GM10266 (cell line): ENCODE data around the gene TKTL1.

Experiments used
- DNase-seq: peaks from one replicate; pipeline ENCODE4 v3.0.0; 2012; ENCODE audit errors: extremely low spot score
- TF ChIP-seq, protein P1 (sequence below): IDR thresholded peaks from 2 replicates; pipeline ENCODE4 v1.5.1; 2012; ENCODE audit warnings: mild to moderate bottlenecking, low read depth; ENCODE audit not compliant: control insufficient read depth, insufficient read depth; ENCODE audit errors: missing control alignments

Gene TKTL1

DNA sequence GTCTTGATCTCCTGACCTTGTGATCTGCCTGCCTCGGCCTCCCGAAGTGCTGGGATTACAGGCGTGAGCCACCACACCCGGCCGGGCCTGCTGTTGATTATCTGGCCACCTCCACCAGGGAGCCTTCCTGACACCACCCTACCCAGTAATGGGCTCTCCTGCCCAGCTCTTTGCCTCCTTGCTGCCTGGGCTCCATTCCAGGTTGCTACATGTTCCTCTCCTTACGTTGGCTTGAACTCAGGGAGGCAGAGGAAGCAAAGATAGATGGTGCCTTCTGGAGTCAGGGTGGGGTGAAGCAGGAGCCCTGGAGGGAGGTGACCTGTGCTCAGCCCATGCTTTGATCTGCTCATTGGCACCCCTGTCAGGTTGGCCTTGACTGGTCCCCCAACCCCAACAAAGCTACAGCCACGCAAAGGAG lies 52.5 kb downstream of the TKTL1 start:
- TF ChIP-seq, protein P1, sequence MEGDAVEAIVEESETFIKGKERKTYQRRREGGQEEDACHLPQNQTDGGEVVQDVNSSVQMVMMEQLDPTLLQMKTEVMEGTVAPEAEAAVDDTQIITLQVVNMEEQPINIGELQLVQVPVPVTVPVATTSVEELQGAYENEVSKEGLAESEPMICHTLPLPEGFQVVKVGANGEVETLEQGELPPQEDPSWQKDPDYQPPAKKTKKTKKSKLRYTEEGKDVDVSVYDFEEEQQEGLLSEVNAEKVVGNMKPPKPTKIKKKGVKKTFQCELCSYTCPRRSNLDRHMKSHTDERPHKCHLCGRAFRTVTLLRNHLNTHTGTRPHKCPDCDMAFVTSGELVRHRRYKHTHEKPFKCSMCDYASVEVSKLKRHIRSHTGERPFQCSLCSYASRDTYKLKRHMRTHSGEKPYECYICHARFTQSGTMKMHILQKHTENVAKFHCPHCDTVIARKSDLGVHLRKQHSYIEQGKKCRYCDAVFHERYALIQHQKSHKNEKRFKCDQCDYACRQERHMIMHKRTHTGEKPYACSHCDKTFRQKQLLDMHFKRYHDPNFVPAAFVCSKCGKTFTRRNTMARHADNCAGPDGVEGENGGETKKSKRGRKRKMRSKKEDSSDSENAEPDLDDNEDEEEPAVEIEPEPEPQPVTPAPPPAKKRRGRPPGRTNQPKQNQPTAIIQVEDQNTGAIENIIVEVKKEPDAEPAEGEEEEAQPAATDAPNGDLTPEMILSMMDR = no peak
- no peak for DNase-seq

DNA sequence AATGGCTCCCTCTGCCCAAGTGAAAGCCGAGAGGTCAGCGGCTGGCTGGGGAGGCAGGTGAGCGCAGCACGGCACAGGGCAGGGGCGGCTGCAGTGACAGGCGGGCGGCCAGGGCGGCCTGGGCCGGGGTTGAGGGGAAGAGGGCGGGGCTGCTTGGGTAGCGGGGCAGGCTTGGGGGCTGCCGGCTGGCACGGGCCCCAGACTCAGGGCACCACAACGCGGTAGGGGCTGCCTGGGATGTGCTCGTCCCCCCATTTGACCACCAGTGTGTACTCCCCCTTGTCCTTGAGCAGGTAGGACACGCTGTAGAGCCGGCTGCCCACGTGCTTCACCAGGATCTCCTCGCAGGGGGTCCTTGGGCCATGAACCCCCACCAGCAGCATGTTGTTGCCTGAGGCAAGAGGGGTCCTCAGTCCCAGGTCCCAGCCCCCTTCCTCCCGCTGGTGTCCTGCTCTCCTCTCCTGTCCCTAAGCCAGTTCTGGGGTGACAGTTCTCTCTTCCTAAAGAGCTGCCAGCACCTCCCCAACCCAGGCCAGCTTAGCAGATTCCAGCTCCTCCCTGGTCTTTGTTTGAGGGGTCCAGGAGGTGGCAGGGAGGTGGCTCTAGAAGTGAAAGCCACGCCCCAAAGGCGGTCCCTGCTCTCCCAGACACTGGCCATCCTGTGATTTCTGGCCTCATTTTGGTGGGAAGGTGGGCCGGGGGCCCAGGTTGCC lies 53.2 kb downstream of the TKTL1 start:
- TF ChIP-seq, protein P1 = no peak
- no peak for DNase-seq

GRCh38 chrX:154349359-154349935 lies 53.9 kb downstream of the TKTL1 start:
- DNase-seq = no peak
- TF ChIP-seq, protein P1 = no peak

GRCh38 chrX:154349979-154350378 lies 54.4 kb downstream of the TKTL1 start:
- TF ChIP-seq, protein P1 = no peak
- DNase-seq = no peak

GRCh38 chrX:154350429-154351182 lies 55.0 kb downstream of the TKTL1 start:
- TF ChIP-seq, protein P1 = no peak
- DNase-seq = no peak

- TF ChIP-seq, protein P1 = no peak
- DNase-seq = no peak
These were observed 55.8 kb downstream of the TKTL1 start for GRCh38 chrX:154351183-154352011.
